ENCODE measurements around the gene DACH2. TPM values are rescaled to one million over a fixed set of nuclear protein-coding genes. Genes with fewer than 3 reads are reported as not detected.

Gene DACH2
- total RNA-seq, 1 donor from 2014 or later = not detected

DNA sequence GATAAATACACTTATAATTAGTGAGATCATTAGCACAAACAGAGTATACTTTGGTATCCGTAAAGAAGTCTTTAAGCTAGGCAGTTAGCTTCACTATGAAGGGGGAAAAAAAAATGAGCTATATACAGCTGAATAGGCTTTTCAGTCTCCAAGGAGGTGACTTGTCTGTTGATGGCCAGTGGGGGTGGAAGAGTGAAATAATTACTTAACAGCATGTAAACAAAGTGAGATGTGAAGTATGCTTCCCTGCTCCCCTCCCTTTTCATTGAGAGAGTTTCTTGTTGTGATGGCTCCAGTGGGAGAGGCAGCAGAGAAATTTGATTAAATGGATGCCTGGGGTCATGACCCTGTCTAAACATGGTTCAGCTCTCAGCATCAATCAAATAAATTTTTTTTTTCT lies 180.9 kb downstream of the DACH2 start:
- H3K4me3 Mint-ChIP-seq (ENCODE audit: unreplicated experiment) = no peak overlapping the region
- H3K27me3 Mint-ChIP-seq (ENCODE audit: low read depth) = no peaks in the 10 kb centered on the region
- H3K27ac Mint-ChIP-seq (ENCODE audit: unreplicated experiment) = no peak overlapping the region

DNA sequence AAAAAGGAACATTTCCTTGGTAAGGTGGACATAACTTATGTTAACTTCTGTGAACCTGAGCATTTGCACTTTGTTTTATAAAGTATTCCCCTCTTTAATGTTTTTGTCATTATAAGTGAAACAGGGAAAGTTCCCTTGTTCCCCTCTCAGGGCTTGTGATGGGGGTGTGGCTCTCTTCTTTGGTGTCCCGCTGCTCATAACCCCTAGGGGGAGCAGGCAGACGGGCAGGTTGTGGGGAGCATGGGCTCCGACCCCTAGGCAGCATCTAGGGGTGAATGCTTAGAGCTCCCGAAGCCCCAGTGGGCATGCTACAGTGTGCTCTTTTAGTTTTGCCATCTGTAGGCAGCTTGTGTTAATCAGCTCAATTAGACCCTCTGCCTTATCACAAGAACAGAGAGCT lies 200.4 kb downstream of the DACH2 start:
- no peak overlapping the region for H3K4me3 Mint-ChIP-seq (ENCODE audit: unreplicated experiment)
- H3K36me3 Mint-ChIP-seq (ENCODE audit: low read depth) = no peaks in the 10 kb centered on the region
- TF ChIP-seq, protein P1, sequence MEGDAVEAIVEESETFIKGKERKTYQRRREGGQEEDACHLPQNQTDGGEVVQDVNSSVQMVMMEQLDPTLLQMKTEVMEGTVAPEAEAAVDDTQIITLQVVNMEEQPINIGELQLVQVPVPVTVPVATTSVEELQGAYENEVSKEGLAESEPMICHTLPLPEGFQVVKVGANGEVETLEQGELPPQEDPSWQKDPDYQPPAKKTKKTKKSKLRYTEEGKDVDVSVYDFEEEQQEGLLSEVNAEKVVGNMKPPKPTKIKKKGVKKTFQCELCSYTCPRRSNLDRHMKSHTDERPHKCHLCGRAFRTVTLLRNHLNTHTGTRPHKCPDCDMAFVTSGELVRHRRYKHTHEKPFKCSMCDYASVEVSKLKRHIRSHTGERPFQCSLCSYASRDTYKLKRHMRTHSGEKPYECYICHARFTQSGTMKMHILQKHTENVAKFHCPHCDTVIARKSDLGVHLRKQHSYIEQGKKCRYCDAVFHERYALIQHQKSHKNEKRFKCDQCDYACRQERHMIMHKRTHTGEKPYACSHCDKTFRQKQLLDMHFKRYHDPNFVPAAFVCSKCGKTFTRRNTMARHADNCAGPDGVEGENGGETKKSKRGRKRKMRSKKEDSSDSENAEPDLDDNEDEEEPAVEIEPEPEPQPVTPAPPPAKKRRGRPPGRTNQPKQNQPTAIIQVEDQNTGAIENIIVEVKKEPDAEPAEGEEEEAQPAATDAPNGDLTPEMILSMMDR (IDR thresholded peaks at IDR 0.05) = no peak
- DNase-seq (ENCODE audit: low spot score) = peak; percentile 53
- peaks cover 2% of the 10 kb centered on the region for H3K27me3 Mint-ChIP-seq (ENCODE audit: low read depth)
- no peaks in the 10 kb centered on the region for H3K9me3 Mint-ChIP-seq (ENCODE audit: low read depth)
- H3K4me1 Mint-ChIP-seq (ENCODE audit: low read depth) = no peaks in the 10 kb centered on the region
- no peak overlapping the region for H3K27ac Mint-ChIP-seq (ENCODE audit: unreplicated experiment)

More for the DNA sequence above, 180.9 kb downstream of the DACH2 start:
- Mint-ChIP-seq H3K4me1 (ENCODE audit: low read depth) (no peaks in the 10 kb centered on the region), H3K36me3 (ENCODE audit: low read depth) (no peaks in the 10 kb centered on the region), H3K9me3 (ENCODE audit: low read depth) (peaks cover 13% of the 10 kb centered on the region)
- no peak for DNase-seq (ENCODE audit: low spot score)
- TF ChIP-seq, protein P1 (IDR thresholded peaks at IDR 0.05) = no peak

DNA sequence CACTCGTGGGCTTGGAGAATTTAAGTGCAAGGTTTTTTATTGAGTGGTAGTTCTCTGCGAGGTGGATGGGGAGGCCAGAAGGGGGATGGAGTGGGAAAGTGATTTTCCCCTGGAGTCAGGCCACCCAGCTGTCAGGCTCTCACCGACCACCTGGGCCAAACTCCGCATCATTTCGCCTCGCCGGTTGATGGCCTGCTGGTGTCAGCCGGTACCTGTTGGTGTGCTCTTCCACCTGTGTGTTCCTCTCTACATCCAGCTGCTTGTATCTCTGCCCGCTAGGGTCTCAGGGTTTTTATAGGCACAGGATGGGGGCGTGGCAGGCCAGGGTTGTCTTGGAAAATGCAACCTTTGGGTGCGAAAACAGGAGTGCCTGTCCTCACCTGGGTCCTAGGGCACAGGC lies 200.9 kb downstream of the DACH2 start:
- H3K4me3 Mint-ChIP-seq (ENCODE audit: unreplicated experiment) = no peak overlapping the region
- peak; percentile 51 for DNase-seq (ENCODE audit: low spot score)
- TF ChIP-seq, protein P1 (IDR thresholded peaks at IDR 0.05) = no peak
- peaks cover 2% of the 10 kb centered on the region for H3K27me3 Mint-ChIP-seq (ENCODE audit: low read depth)
- no peak overlapping the region for H3K27ac Mint-ChIP-seq (ENCODE audit: unreplicated experiment)
- H3K4me1 Mint-ChIP-seq (ENCODE audit: low read depth) = no peaks in the 10 kb centered on the region
- H3K9me3 Mint-ChIP-seq (ENCODE audit: low read depth) = no peaks in the 10 kb centered on the region
- H3K36me3 Mint-ChIP-seq (ENCODE audit: low read depth) = no peaks in the 10 kb centered on the region

DNA sequence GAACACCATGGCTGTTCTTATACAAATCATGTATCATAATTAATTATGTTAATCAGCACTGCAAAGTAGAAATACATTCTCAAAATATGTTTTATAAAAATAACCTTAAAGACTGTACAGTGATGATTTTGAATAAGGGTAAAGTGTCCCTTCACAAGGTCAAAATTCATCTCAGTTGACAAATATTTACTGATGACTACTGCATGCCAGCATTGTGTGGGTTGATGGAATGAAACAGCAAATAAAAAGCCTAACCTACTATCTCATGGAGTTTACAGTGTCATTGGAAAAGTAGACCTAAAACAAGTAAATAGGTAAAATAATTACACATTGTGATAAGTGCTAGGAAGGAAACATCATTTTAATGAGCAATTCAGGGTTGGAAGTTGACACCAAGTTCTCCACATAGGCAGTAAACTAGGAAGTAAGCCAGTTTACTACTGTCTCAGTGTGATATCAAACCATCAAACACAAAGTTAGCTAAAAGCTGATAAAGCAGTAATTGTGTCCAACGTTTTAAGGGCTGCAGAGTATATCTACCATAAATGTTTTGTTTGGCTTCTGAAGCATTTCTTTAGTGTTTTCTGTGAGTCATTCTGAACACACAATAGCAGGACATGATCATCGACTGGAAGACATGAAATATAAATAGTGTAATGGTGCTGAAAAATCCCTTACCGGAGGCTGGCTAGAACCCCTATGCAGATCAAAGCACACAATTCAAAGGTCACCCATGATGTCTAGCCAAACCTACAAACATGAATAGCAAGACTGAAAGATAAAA lies 221.8 kb downstream of the DACH2 start:
- Mint-ChIP-seq H3K9me3 (ENCODE audit: low read depth) (no peaks in the 10 kb centered on the region), H3K27ac (ENCODE audit: unreplicated experiment) (no peak overlapping the region), H3K27me3 (ENCODE audit: low read depth) (no peaks in the 10 kb centered on the region), H3K4me1 (ENCODE audit: low read depth) (no peaks in the 10 kb centered on the region), H3K4me3 (ENCODE audit: unreplicated experiment) (no peak overlapping the region), H3K36me3 (ENCODE audit: low read depth) (no peaks in the 10 kb centered on the region)
- no peak for DNase-seq (ENCODE audit: low spot score)
- TF ChIP-seq, protein P1 (IDR thresholded peaks at IDR 0.05) = no peak

DNA sequence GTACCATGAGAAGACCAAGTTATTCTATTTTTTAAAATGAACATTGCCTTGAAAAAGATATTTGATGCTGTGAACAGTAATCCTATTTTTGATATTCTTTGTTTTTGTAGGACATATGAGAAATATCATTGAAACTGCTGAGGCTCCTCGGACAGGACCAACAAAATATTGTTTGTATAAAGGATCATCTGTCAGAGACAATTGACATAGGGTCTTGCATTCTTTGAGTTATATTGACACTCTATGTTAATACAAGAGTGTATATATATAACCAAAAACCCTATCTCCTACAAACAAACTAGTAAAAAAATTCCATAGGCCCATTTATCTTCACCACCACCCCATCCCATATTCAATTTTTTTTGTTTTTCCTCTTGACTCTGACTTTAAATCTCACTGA lies 222.7 kb downstream of the DACH2 start:
- H3K4me1 Mint-ChIP-seq (ENCODE audit: low read depth) = no peaks in the 10 kb centered on the region
- H3K27me3 Mint-ChIP-seq (ENCODE audit: low read depth) = no peaks in the 10 kb centered on the region
- H3K9me3 Mint-ChIP-seq (ENCODE audit: low read depth) = no peaks in the 10 kb centered on the region
- DNase-seq (ENCODE audit: low spot score) = no peak
- H3K4me3 Mint-ChIP-seq (ENCODE audit: unreplicated experiment) = no peak overlapping the region
- H3K36me3 Mint-ChIP-seq (ENCODE audit: low read depth) = no peaks in the 10 kb centered on the region
- TF ChIP-seq, protein P1 (IDR thresholded peaks at IDR 0.05) = no peak
- H3K27ac Mint-ChIP-seq (ENCODE audit: unreplicated experiment) = no peak overlapping the region
